Endothelial cell of umbilical vein (primary cell): ENCODE measurements around the gene DCLK1. TPM values are rescaled to one million over a fixed set of nuclear protein-coding genes. Genes with fewer than 3 reads are reported as not detected.

Experiments
- BruUV-seq: library from RNA; stranded (reverse); fragments of 400-500 nt; replicated peaks from 2 replicates; lab custom pipeline; 2021; lab: Mats Ljungman, UMichigan
- CTCF ChIA-PET: fragments of 300-600, 350-600 bp; sonication (Branson Sonifier 250); formaldehyde crosslinking; loops from one replicate; lab custom pipeline; 2021; ENCODE audit warnings: antibody characterized with exemption, inconsistent platforms; lab: Charles Lee
- POLR2A ChIA-PET: fragments of 300-600, 350-600 bp; sonication (Branson Sonifier 250); formaldehyde crosslinking; loops from one replicate; lab custom pipeline; 2021; ENCODE audit warnings: antibody characterized with exemption, inconsistent platforms; lab: Charles Lee
- DNase-seq: peaks from one replicate; pipeline ENCODE4 v3.0.0-alpha.2; 2011; ENCODE audit warnings: low read depth, low spot score
- FAIRE-seq: peaks from 2 replicates; lab custom pipeline; 2011; peaks lifted over from hg19 to GRCh38; lab: Jason Lieb, UNC
- H2AFZ ChIP-seq: 2 replicates; pipeline ENCODE4 v1.6.0; 2012; ENCODE audit warnings: low read depth, low read length, control low read depth, inconsistent platforms
- H3K27ac ChIP-seq: 2 replicates; pipeline ENCODE4 v1.5.1; 2011; ENCODE audit warnings: low read depth, mild to moderate bottlenecking, control low read depth, low read length, moderate library complexity; ENCODE audit not compliant: insufficient read depth
- H3K27me3 ChIP-seq, 2 experiments: 2 replicates each; pipeline versions ENCODE4 v1.6.0 to v1.6.1; 2011; ENCODE audit warnings: low read length in 2 of 2, mixed read lengths in 1 of 2; ENCODE audit not compliant: control insufficient read depth in 2 of 2, insufficient read depth in 2 of 2
- H3K36me3 ChIP-seq, 2 experiments: 2 replicates in 1 of 2; 3 replicates in 1 of 2; pipeline ENCODE4 v1.5.1; 2011; ENCODE audit warnings: low read length in 2 of 2, mild to moderate bottlenecking in 1 of 2, moderate library complexity in 1 of 2; ENCODE audit not compliant: control insufficient read depth in 2 of 2, insufficient read depth in 2 of 2; ENCODE audit errors: extremely low read depth in 1 of 2
- H3K4me1 ChIP-seq: 3 replicates; pipeline ENCODE4 v1.5.1; 2011; ENCODE audit warnings: mild to moderate bottlenecking, low read length; ENCODE audit not compliant: control insufficient read depth, insufficient read depth; ENCODE audit errors: extremely low read depth
- H3K4me2 ChIP-seq: 2 replicates; pipeline ENCODE4 v1.6.1; 2011; ENCODE audit warnings: low read length, control low read depth, mixed read lengths; ENCODE audit not compliant: insufficient read depth
- H3K4me3 ChIP-seq, 3 experiments: fragments of 200-600 bp in 1 of 3; sonication (generic), shearing (Covaris generic) in 1 of 3; replicated peaks in 1 of 3; 2 replicates each; pipeline ENCODE4 v1.5.1; 2011 to 2016; ENCODE audit warnings: control low read depth in 3 of 3, low read length in 3 of 3, mild to moderate bottlenecking in 2 of 3, inconsistent platforms in 1 of 3, low read depth in 1 of 3, moderate library complexity in 1 of 3; ENCODE audit not compliant: insufficient read depth in 1 of 3
- H3K79me2 ChIP-seq: 2 replicates; pipeline ENCODE4 v1.6.0; 2012; ENCODE audit warnings: low read length, inconsistent platforms; ENCODE audit not compliant: control insufficient read depth, insufficient read depth
- H3K9ac ChIP-seq: replicated peaks from 2 replicates; pipeline ENCODE3; 2011; ENCODE audit warnings: low read length, control low read depth; ENCODE audit not compliant: insufficient read depth; ENCODE audit errors: extremely low read depth
- H3K9me1 ChIP-seq: replicated peaks from 3 replicates; pipeline ENCODE4 v1.6.0; 2011; ENCODE audit warnings: mild to moderate bottlenecking, low read length; ENCODE audit not compliant: control insufficient read depth, insufficient read depth; ENCODE audit errors: extremely low read depth
- H3K9me3 ChIP-seq: replicated peaks from 2 replicates; pipeline ENCODE4 v1.5.1; 2012; ENCODE audit warnings: low read length, inconsistent platforms; ENCODE audit not compliant: control insufficient read depth, insufficient read depth
- H4K20me1 ChIP-seq: replicated peaks from 2 replicates; pipeline ENCODE3; 2011; ENCODE audit warnings: mild to moderate bottlenecking, low read length; ENCODE audit not compliant: control insufficient read depth, insufficient read depth; ENCODE audit errors: extremely low read depth
- CTCF ChIP-seq, 2 donors: IDR thresholded peaks; 1 replicate in 1 of 2; 2 replicates in 1 of 2; pipeline ENCODE4 v1.5.1; 2011; ENCODE audit warnings: low read length in 2 of 2, mild to moderate bottlenecking in 2 of 2, moderate library complexity in 2 of 2, control low read depth in 1 of 2, inconsistent platforms in 1 of 2, low read depth in 1 of 2; ENCODE audit not compliant: insufficient read depth in 1 of 2; ENCODE audit errors: extremely low read depth in 1 of 2
- EZH2 ChIP-seq: IDR thresholded peaks from 2 replicates; pipeline ENCODE4 v1.6.1; 2012; ENCODE audit warnings: borderline replicate concordance, low read depth, mild to moderate bottlenecking, moderate library complexity, low read length, inconsistent platforms; ENCODE audit not compliant: severe bottlenecking
- FOS ChIP-seq: IDR thresholded peaks from 2 replicates; pipeline ENCODE4 v1.6.1; 2011; ENCODE audit warnings: mild to moderate bottlenecking, low read length, moderate library complexity, borderline replicate concordance; ENCODE audit not compliant: insufficient read depth
- GATA2 ChIP-seq: IDR thresholded peaks from 2 replicates; pipeline ENCODE4 v1.7.0; 2011; ENCODE audit warnings: low read depth, mild to moderate bottlenecking, moderate library complexity, mixed read lengths, low read length; ENCODE audit not compliant: insufficient read length, insufficient read depth
- JUN ChIP-seq: IDR thresholded peaks from 2 replicates; pipeline ENCODE4 v1.6.1; 2011; ENCODE audit warnings: borderline replicate concordance, low read depth; ENCODE audit not compliant: insufficient read length, insufficient read depth
- POLR2A ChIP-seq: IDR thresholded peaks from 2 replicates; pipeline ENCODE4 v1.6.1; 2012; ENCODE audit warnings: low read depth, mild to moderate bottlenecking, control low read depth, low read length
- POLR2AphosphoS5 ChIP-seq: IDR thresholded peaks from 2 replicates; pipeline ENCODE4 v1.6.1; 2012; ENCODE audit warnings: low read depth, mild to moderate bottlenecking, control low read depth, low read length, moderate library complexity; ENCODE audit not compliant: insufficient read depth
- dilution Hi-C: fragments of 300-500 bp; cut with MboI; formaldehyde crosslinking; loops from one replicate; pipeline ENCODE4 v1.15.0; 2019; ENCODE audit warnings: low sequenced_read_pairs; ENCODE audit not compliant: extremely low pct_ligation_motif_present
- intact Hi-C: fragments of 100-400 bp; cut with micrococcal nuclease; formaldehyde crosslinking; loops from one replicate; pipeline ENCODE4 v1.10.0; 2022
- polyA plus RNA-seq, 4 experiments: library from polyadenylated mRNA; depleted of rRNA in 3 of 4; stranded (reverse) in 3 of 4; unstranded in 1 of 4; fragments of >200 nt; gene quantifications; 2 replicates each; pipeline versions ENCODE4 v1.2.1 to v1.2.3, GENCODE V29; 2011 to 2012; ENCODE audit warnings: missing spikeins in 1 of 4
- total RNA-seq: library from RNA; stranded (reverse); gene quantifications from 2 replicates; pipeline ENCODE4 v1.2.3, GENCODE V29; 2021

DCLK1 gene
- total and polyA plus RNA-seq, 2 donors (not counting 3 experiments of a cell fraction or from before 2014, with no cell fraction given), result 0.28 to 3.9 TPM

GRCh38 chr13:35789335-35790165 lies 341.6 kb downstream of the DCLK1 start:
- Histone ChIP-seq H3K79me2 (no peaks in the 10 kb centered on the region), H3K9me1 (no peaks in the 10 kb centered on the region), H3K27ac (no peak overlapping the region), H3K4me2 (no peak overlapping the region), H3K9me3 (no peaks in the 10 kb centered on the region), H3K9ac (no peak overlapping the region), H3K36me3 (no peaks in the 10 kb centered on the region), H3K4me3 (no peak overlapping the region), H4K20me1 (no peaks in the 10 kb centered on the region), H3K4me1 (no peaks in the 10 kb centered on the region), H3K27me3 (no peaks in the 10 kb centered on the region), H2AFZ (no peak overlapping the region)
- DNase-seq, result peak; percentile 48
- dilution Hi-C loops (no loop called here), intact Hi-C loops (no loop called here)
- FAIRE-seq, result peak; percentile 55
- no TSS peak for BruUV-seq
- POLR2A ChIA-PET, result no interaction called here
- CTCF ChIA-PET, result interaction anchor here (0.5 to 3.1 kb wide), 49 partner anchors 9 to 1989 kb away, joined by 3 to 60 read pairs (median 4); no protein-coding TSS in a partner anchor
- TF ChIP-seq POLR2A (no peak), CTCF (IDR thresholded peaks at IDR 0.05; ENCODE audit: extremely low read depth in 1 of 2, insufficient read depth in 1 of 2, low read depth in 1 of 2, low read length in 2 of 2) (peak; percentile 34 to 45)

GRCh38 chr13:35787937-35788336 lies 343.2 kb downstream of the DCLK1 start:
- DNase-seq, result no peak
- no TSS peak for BruUV-seq

More at GRCh38 chr13:35787937-35788336, 343.2 kb downstream of the DCLK1 start:
- Histone ChIP-seq H4K20me1 (no peaks in the 10 kb centered on the region), H3K4me1 (no peaks in the 10 kb centered on the region), H3K9ac (no peak overlapping the region), H3K9me3 (no peaks in the 10 kb centered on the region), H3K79me2 (no peaks in the 10 kb centered on the region), H3K36me3 (no peaks in the 10 kb centered on the region), H3K27me3 (no peaks in the 10 kb centered on the region), H2AFZ (no peak overlapping the region), H3K4me2 (no peak overlapping the region), H3K4me3 (no peak overlapping the region), H3K9me1 (no peaks in the 10 kb centered on the region), H3K27ac (no peak overlapping the region)
- intact Hi-C loops, result no loop called here
- ChIA-PET CTCF (interaction anchor here (2.0 to 3.1 kb wide), 6 partner anchors 14 to 1988 kb away, joined by 11 to 60 read pairs (median 20); no protein-coding TSS in a partner anchor), POLR2A (no interaction called here)
- TF ChIP-seq POLR2AphosphoS5 (no peak), CTCF (IDR thresholded peaks at IDR 0.05; ENCODE audit: extremely low read depth in 1 of 2, insufficient read depth in 1 of 2, low read depth in 1 of 2, low read length in 2 of 2) (no peak), JUN (no peak), EZH2 (no peak), GATA2 (no peak), FOS (no peak)
- no peak for FAIRE-seq
- dilution Hi-C loops, result no loop called here
